Activated CD8-positive, alpha-beta memory T cell treated with anti-CD3 and anti-CD28 coated beads for 36 hours (primary cell): Measurements from ENCODE around the gene NFKB2. TPM values are rescaled to one million over a fixed set of nuclear protein-coding genes. Genes with fewer than 3 reads are reported as not detected.

Source experiments
- CTCF ChIA-PET: fragments of 350-600 bp; sonication (Branson Sonifier 250); formaldehyde crosslinking; loops from one replicate; lab custom pipeline; 2021; ENCODE audit warnings: antibody characterized with exemption; lab: Charles Lee
- POLR2A ChIA-PET: fragments of 350-600 bp; sonication (Branson Sonifier 250); formaldehyde crosslinking; loops from one replicate; lab custom pipeline; 2021; ENCODE audit warnings: antibody characterized with exemption; lab: Charles Lee
- total RNA-seq, 2 experiments: library from RNA; stranded (reverse); gene quantifications; one replicate each; pipeline ENCODE4 v1.2.3, GENCODE V29; 2021

The NFKB2 gene
- total RNA-seq, 2 experiments from 2014 or later = 272 to 279 TPM

GRCh38 chr10:102392306-102392705 is 3.2 kb upstream of the NFKB2 start:
- ChIA-PET POLR2A (no interaction called here), CTCF (interaction anchor here (2.2 to 3.3 kb wide), 2 partner anchors 87 to 162 kb away, joined by 10 to 14 read pairs; no protein-coding TSS in a partner anchor)

GRCh38 chr10:102393411-102394078 is 2.0 kb upstream of the NFKB2 start:
- CTCF ChIA-PET = interaction anchor here (0.6 to 8.4 kb wide), 25 partner anchors 9 to 500 kb away, joined by 3 to 52 read pairs (median 5); partner anchors contain the start of genes ARL3, C10orf95, CUEDC2 and FBXL15
- POLR2A ChIA-PET = interaction anchor here (0.6 to 2.9 kb wide), 5 partner anchors 9 to 253 kb away, joined by 3 to 23 read pairs (median 6); partner anchors contain the start of genes C10orf95 and FBXL15

- ChIA-PET CTCF (interaction anchor here (0.6 to 8.4 kb wide), 26 partner anchors 8 to 320 kb away, joined by 3 to 52 read pairs (median 5); partner anchors contain the start of genes ARL3, C10orf95, CUEDC2 and FBXL15), POLR2A (interaction anchor here (1.4 to 2.9 kb wide), 6 partner anchors 10 to 252 kb away, joined by 4 to 23 read pairs (median 10); partner anchors contain the start of genes C10orf95 and FBXL15)
These were observed 1.3 kb upstream of the NFKB2 start for GRCh38 chr10:102394079-102394800.

- ChIA-PET CTCF (interaction anchor here (0.6 to 8.4 kb wide), 14 partner anchors 9 to 226 kb away, joined by 3 to 52 read pairs (median 6); partner anchors contain the start of genes C10orf95, CUEDC2 and FBXL15), POLR2A (interaction anchor here (1.2 to 2.9 kb wide), 7 partner anchors 10 to 252 kb away, joined by 4 to 23 read pairs (median 9); partner anchors contain the start of genes C10orf95 and FBXL15)
These were observed 605 bp upstream of the NFKB2 start for GRCh38 chr10:102394801-102395399.

- ChIA-PET CTCF (interaction anchor here (1.1 to 8.4 kb wide), 5 partner anchors 25 to 227 kb away, joined by 3 to 52 read pairs (median 18); partner anchors contain the start of genes C10orf95, CUEDC2 and FBXL15), POLR2A (interaction anchor here (1.1 to 2.9 kb wide), 4 partner anchors 15 to 249 kb away, joined by 4 to 23 read pairs (median 4); partner anchors contain the start of gene C10orf95)
These were observed 779 bp downstream of the NFKB2 start for GRCh38 chr10:102396317-102396650.

- ChIA-PET CTCF (interaction anchor here (0.6 to 8.4 kb wide), 2 partner anchors 42 to 55 kb away, joined by 4 to 52 read pairs; partner anchors contain the start of gene C10orf95), POLR2A (interaction anchor here (1.4 kb wide), 1 partner anchor 245 kb away, joined by 4 read pairs; no protein-coding TSS in a partner anchor)
These were observed 1.2 kb downstream of the NFKB2 start for GRCh38 chr10:102396730-102397151.

DNA sequence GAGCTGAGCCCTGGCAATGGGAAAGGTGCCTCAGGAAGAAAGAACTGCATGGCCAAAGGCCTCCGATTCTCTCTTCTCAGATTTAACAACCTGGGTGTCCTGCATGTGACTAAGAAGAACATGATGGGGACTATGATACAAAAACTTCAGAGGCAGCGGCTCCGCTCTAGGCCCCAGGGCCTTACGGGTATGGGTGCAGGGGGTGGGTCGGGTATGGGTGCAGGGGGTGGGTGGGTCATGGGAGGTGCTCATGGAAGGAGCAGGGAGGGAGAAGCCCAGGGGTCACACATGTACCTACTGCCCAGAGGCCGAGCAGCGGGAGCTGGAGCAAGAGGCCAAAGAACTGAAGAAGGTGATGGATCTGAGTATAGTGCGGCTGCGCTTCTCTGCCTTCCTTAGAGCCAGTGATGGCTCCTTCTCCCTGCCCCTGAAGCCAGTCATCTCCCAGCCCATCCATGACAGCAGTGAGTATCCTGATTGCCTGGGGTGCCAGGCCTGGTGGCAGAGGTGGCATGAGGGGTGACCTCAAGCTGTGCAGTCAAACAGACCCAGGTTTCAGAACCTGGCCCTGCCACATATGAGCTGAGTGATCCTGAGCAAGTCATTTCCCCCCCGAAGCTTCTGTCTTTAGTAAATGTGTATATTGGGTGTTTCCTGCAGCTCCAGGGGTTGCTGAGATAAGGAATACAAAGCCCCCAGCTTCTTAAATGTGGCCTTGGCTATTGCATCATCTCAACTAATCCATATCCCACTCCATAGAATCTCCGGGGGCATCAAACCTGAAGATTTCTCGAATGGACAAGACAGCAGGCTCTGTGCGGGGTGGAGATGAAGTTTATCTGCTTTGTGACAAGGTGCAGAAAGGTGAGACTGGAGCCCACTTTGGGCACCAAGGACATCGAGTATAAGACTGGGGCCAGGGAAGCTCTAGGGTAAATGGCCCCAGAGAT is 2.0 kb downstream of the NFKB2 start:
- CTCF ChIA-PET = interaction anchor here (0.6 to 8.4 kb wide), 4 partner anchors 43 to 166 kb away, joined by 4 to 52 read pairs (median 22); partner anchors contain the start of gene C10orf95
- POLR2A ChIA-PET = interaction anchor here (0.5 to 1.2 kb wide), 3 partner anchors 9 to 33 kb away, joined by 3 to 9 read pairs (median 4); no protein-coding TSS in a partner anchor

- CTCF ChIA-PET = interaction anchor here (0.7 to 8.4 kb wide), 16 partner anchors 14 to 217 kb away, joined by 3 to 52 read pairs (median 6); partner anchors contain the start of genes C10orf95, CUEDC2, FBXL15 and GBF1
- POLR2A ChIA-PET = interaction anchor here (0.5 to 1.3 kb wide), 7 partner anchors 8 to 167 kb away, joined by 3 to 8 read pairs (median 4); partner anchors contain the start of gene CUEDC2
These were observed 2.9 kb downstream of the NFKB2 start for GRCh38 chr10:102398172-102399020.

DNA sequence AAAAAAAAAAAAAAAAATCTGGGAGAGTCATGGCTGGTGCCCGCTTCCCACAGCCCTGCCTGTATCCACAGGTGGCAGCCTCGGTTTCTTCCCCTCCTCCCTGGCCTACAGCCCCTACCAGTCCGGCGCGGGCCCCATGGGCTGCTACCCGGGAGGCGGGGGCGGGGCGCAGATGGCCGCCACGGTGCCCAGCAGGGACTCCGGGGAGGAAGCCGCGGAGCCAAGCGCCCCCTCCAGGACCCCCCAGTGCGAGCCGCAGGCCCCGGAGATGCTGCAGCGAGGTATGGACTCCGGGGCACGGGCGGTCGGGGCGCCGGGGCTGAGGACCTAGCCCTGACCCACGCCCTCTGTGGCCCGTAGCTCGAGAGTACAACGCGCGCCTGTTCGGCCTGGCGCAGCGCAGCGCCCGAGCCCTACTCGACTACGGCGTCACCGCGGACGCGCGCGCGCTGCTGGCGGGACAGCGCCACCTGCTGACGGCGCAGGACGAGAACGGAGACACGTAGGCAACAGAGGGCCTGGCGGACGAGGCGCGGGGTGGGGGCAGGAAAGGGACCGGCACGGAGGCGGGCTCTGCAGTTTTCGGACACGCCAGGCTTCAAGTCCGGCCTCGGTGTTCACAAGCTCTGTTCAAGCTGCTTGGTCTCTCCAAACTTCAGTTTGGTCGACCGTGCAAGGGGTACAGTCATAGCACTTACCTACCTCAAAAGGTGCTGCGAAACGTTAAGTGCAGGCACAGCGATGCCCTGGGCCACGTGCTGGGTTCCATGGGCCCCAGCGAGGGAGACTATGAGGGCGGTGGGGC is 3.9 kb downstream of the NFKB2 start:
- POLR2A ChIA-PET = interaction anchor here (0.6 to 1.3 kb wide), 7 partner anchors 28 to 168 kb away, joined by 3 to 8 read pairs (median 4); partner anchors contain the start of gene CUEDC2
- CTCF ChIA-PET = interaction anchor here (0.6 to 8.4 kb wide), 31 partner anchors 8 to 285 kb away, joined by 3 to 52 read pairs (median 4); partner anchors contain the start of genes C10orf95, CUEDC2, FBXL15 and GBF1

GRCh38 chr10:102400076-102400475 is 4.6 kb downstream of the NFKB2 start:
- ChIA-PET CTCF (interaction anchor here (0.6 to 8.4 kb wide), 21 partner anchors 7 to 285 kb away, joined by 3 to 52 read pairs (median 5); partner anchors contain the start of genes ACTR1A, C10orf95 and FBXL15), POLR2A (interaction anchor here (0.9 to 1.3 kb wide), 4 partner anchors 9 to 51 kb away, joined by 3 to 4 read pairs (median 4); no protein-coding TSS in a partner anchor)

DNA sequence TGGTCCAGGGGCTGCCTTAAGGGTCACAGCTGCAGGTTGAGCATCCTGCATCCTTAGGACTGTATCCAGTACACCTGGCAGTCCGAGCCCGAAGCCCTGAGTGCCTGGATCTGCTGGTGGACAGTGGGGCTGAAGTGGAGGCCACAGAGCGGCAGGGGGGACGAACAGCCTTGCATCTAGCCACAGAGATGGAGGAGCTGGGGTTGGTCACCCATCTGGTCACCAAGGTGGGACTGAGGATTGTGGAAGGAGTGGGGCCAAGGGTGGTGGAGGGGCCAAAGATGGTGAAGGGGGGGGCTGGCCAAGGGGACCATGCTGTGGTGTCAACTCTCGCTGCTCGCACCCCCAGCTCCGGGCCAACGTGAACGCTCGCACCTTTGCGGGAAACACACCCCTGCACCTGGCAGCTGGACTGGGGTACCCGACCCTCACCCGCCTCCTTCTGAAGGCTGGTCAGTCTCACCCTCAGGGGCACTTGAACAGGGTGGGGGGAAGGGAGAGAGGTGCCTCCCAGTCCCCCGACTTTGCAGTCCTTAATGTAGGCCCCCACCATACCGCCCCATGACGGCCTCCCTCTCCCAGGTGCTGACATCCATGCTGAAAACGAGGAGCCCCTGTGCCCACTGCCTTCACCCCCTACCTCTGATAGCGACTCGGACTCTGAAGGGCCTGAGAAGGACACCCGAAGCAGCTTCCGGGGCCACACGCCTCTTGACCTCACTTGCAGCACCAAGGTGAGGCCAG is 5.3 kb downstream of the NFKB2 start:
- POLR2A ChIA-PET = interaction anchor here (0.9 kb wide), 2 partner anchors 9 to 50 kb away, joined by 3 read pairs; no protein-coding TSS in a partner anchor
- CTCF ChIA-PET = interaction anchor here (0.6 to 8.4 kb wide), 12 partner anchors 12 to 393 kb away, joined by 3 to 52 read pairs (median 5); partner anchors contain the start of genes ACTR1A, C10orf95 and FBXL15

DNA sequence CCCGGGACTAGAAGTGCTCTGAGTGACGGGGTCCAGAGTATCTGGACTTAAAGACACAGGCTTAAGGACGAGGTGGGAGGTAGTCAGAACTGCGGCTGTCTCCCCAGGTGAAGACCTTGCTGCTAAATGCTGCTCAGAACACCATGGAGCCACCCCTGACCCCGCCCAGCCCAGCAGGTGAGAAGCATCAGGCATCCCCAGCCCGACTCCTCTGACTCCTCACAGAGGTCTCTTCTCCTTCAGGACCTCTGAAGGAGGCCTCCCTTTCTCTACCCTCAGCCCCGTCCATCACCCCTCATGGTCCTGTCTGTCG is 5.8 kb downstream of the NFKB2 start:
- CTCF ChIA-PET = interaction anchor here (0.6 to 8.4 kb wide), 5 partner anchors 11 to 394 kb away, joined by 3 to 52 read pairs (median 18); partner anchors contain the start of gene C10orf95
- POLR2A ChIA-PET = no interaction called here

GRCh38 chr10:102401735-102402511 is 6.4 kb downstream of the NFKB2 start:
- ChIA-PET CTCF (interaction anchor here (0.6 to 8.4 kb wide), 3 partner anchors 11 to 394 kb away, joined by 4 to 52 read pairs (median 18); partner anchors contain the start of gene C10orf95), POLR2A (interaction anchor here (0.6 kb wide), 1 partner anchor 48 kb away, joined by 3 read pairs; no protein-coding TSS in a partner anchor)
